Thyroid gland (tissue), 4 donors: ENCODE measurements around the gene CCNG1.

Experiments used
- CTCF ChIP-seq, 6 experiments: fragments of 200-600 bp in 3 of 6; fragments of 450-650 bp in 3 of 6; sonication (generic) in 3 of 6; IDR thresholded peaks; one replicate each; pipeline ENCODE4 v1.5.1; 2016 to 2019; ENCODE audit warnings: antibody characterized with exemption in 6 of 6, mild to moderate bottlenecking in 2 of 6, inconsistent platforms in 1 of 6, moderate library complexity in 1 of 6
- POLR2A ChIP-seq, 2 donors: fragments of 450-650 bp; IDR thresholded peaks; one replicate each; pipeline ENCODE4 v1.6.1; 2017; ENCODE audit warnings: antibody characterized with exemption in 2 of 2, mild to moderate bottlenecking in 2 of 2, moderate library complexity in 1 of 2

DNA sequence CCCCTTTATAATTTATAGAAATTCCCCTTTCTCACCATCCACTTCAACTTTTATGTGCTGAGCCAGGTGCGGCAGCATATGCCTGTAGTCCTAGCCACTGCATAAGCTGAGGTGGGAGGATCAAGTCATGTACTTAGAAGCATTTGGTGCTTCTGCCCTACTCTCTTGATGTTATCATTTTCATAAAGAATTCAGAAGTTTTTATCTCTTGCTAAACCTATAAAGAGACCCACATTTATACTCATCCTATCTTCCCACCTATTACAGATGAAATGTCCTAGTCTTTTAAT lies 41.5 kb downstream of the CCNG1 start:
- TF ChIP-seq CTCF (IDR thresholded peaks at IDR 0.05): no peak
- no peak for TF ChIP-seq POLR2A (IDR thresholded peaks at IDR 0.05)
